GM18909 (cell line): ENCODE results near the gene TRIM36.

Source experiments
- ATAC-seq: cut with Tn5 transposase; IDR thresholded peaks from one replicate; pipeline ENCODE4 v1.9.1; 2021; ENCODE audit warnings: mild to moderate bottlenecking; ENCODE audit not compliant: unreplicated experiment, poor library complexity

Gene TRIM36

GRCh38 chr5:115169487-115170133, at the start of gene TRIM36:
Gene TRIM36, minus strand, starts transcription at chr5:115169908. Its CDS starts 274 bp downstream, at chr5:115169634.
- ATAC-seq = peak; percentile 99

GRCh38 chr5:115214541-115214940, 44.8 kb upstream of the TRIM36 start:
- ATAC-seq = no peak

- ATAC-seq = peak; percentile 100
These were observed 39.6 kb upstream of the TRIM36 start for GRCh38 chr5:115209279-115209678.

GRCh38 chr5:115202952-115203351, 33.2 kb upstream of the TRIM36 start:
- ATAC-seq = no peak

- no peak for ATAC-seq
These were observed 26.5 kb upstream of the TRIM36 start for GRCh38 chr5:115196161-115196560.

- ATAC-seq = no peak
These were observed 25.0 kb upstream of the TRIM36 start for GRCh38 chr5:115194676-115195075.

- ATAC-seq = no peak
These were observed 23.6 kb upstream of the TRIM36 start for GRCh38 chr5:115193295-115193694.

GRCh38 chr5:115192098-115192497, 22.4 kb upstream of the TRIM36 start:
- ATAC-seq = no peak

- no peak for ATAC-seq
These were observed 21.8 kb upstream of the TRIM36 start for GRCh38 chr5:115191474-115192031.

- no peak for ATAC-seq
These were observed 20.7 kb upstream of the TRIM36 start for GRCh38 chr5:115190388-115190787.

GRCh38 chr5:115189866-115190265, 20.2 kb upstream of the TRIM36 start:
- no peak for ATAC-seq

- no peak for ATAC-seq
These were observed 17.1 kb upstream of the TRIM36 start for GRCh38 chr5:115186794-115187193.

GRCh38 chr5:115184770-115185169, 15.1 kb upstream of the TRIM36 start:
- ATAC-seq = no peak

GRCh38 chr5:115181757-115182156, 12.0 kb upstream of the TRIM36 start:
- ATAC-seq = no peak

GRCh38 chr5:115180165-115180709, 10.5 kb upstream of the TRIM36 start:
- peak; percentile 75 for ATAC-seq

- ATAC-seq = peak; percentile 40
These were observed 9.9 kb upstream of the TRIM36 start for GRCh38 chr5:115179394-115180164.

- no peak for ATAC-seq
These were observed 9.3 kb upstream of the TRIM36 start for GRCh38 chr5:115179030-115179393.

- ATAC-seq = no peak
These were observed 1.3 kb upstream of the TRIM36 start for GRCh38 chr5:115170929-115171510.

GRCh38 chr5:115170134-115170928, 623 bp upstream of the TRIM36 start:
- ATAC-seq = peak; percentile 56

- peak; percentile 8 for ATAC-seq
These were observed 750 bp downstream of the TRIM36 start for GRCh38 chr5:115168829-115169486.
